Measurements from ENCODE around the gene NOP16.

DNA sequence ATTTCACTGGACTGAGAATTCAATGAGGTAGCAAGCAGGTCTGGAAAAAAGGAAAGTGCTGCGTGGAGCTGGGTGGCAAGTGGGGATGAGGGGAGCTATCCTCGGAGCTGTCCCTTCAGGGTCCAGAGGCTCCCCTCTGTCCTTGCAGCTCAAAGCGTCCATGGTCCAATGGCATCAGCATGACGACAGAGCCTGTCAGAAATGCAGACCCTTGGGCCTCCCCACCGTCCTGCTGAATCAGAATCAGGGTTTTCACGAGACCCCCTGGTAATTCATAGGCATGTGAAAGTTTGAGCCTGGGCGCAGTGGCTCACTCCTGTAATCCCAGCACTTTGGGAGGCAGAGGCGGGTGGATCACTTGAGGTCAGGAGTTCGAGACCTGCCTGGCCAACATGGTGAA is 5.7 kb upstream of the NOP16 start:
- no peak for TF ChIP-seq POLR2A (IDR thresholded peaks at IDR 0.05)
- TF ChIP-seq, protein P1, sequence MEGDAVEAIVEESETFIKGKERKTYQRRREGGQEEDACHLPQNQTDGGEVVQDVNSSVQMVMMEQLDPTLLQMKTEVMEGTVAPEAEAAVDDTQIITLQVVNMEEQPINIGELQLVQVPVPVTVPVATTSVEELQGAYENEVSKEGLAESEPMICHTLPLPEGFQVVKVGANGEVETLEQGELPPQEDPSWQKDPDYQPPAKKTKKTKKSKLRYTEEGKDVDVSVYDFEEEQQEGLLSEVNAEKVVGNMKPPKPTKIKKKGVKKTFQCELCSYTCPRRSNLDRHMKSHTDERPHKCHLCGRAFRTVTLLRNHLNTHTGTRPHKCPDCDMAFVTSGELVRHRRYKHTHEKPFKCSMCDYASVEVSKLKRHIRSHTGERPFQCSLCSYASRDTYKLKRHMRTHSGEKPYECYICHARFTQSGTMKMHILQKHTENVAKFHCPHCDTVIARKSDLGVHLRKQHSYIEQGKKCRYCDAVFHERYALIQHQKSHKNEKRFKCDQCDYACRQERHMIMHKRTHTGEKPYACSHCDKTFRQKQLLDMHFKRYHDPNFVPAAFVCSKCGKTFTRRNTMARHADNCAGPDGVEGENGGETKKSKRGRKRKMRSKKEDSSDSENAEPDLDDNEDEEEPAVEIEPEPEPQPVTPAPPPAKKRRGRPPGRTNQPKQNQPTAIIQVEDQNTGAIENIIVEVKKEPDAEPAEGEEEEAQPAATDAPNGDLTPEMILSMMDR (IDR thresholded peaks at IDR 0.05): no peak
- TF ChIP-seq POLR2AphosphoS5 (IDR thresholded peaks at IDR 0.05): no peak
- no peak for TF ChIP-seq EP300 (IDR thresholded peaks at IDR 0.05)
